H1 (cell line): Measurements from ENCODE around the gene FRMD4B. TPM values are rescaled to one million over a fixed set of nuclear protein-coding genes. Genes with fewer than 3 reads are reported as not detected.

ENCODE experiments used
- MAX ChIP-seq: IDR thresholded peaks from 2 replicates; pipeline ENCODE4 v1.6.1; 2012; ENCODE audit warnings: inconsistent platforms
- SP1 ChIP-seq: IDR thresholded peaks from 2 replicates; pipeline ENCODE4 v1.6.1; 2011; ENCODE audit warnings: low read depth, low read length
- TEAD4 ChIP-seq: IDR thresholded peaks from 2 replicates; pipeline ENCODE4 v1.6.1; 2012; ENCODE audit warnings: low read depth, low read length, inconsistent platforms, mixed read lengths
- polyA plus RNA-seq, 7 experiments: library from polyadenylated mRNA; depleted of rRNA in 3 of 7; stranded (reverse) in 5 of 7; unstranded in 2 of 7; fragments of >200 nt in 5 of 7; fragments of 200-250 nt in 2 of 7; gene quantifications; 1 replicate in 5 of 7; 2 replicates in 1 of 7; 4 replicates in 1 of 7; pipeline versions ENCODE4 v1.2.1 to v1.2.3, GENCODE V29; 2011 to 2013; ENCODE audit warnings: missing spikeins in 2 of 7, mixed read lengths in 2 of 7
- total RNA-seq: library from RNA; stranded (reverse); fragmentation: NEBNext Ultra II Directional; extraction: Animal tissue kit (Norgen Biotek cat#: 25700); gene quantifications from 2 replicates; pipeline ENCODE4 v1.2.1, GENCODE V29; 2021

The FRMD4B gene
- total and polyA plus RNA-seq, 2 of the 8 experiments (the other 6 are each of a cell fraction or from before 2014, with no cell fraction given), result 2.7 to 7.2 TPM

GRCh38 chr3:69252141-69252540, 133.7 kb downstream of the FRMD4B start (continued):
- TF ChIP-seq MAX, result no peak
- no peak for TF ChIP-seq TEAD4
- no peak for TF ChIP-seq SP1
